Epidermal melanocyte (primary cell): Measurements from ENCODE around the gene MLLT1.
A peak's percentile ranks its signal among the peaks of the same experiment; 100 is the strongest.

Source experiments
- DNase-seq: peaks from one replicate; pipeline ENCODE4 v3.0.0; 2011; ENCODE audit warnings: low spot score; ENCODE audit not compliant: insufficient read length

MLLT1 gene

GRCh38 chr19:6221878-6222746, 57.7 kb downstream of the MLLT1 start:
- peak; percentile 4 for DNase-seq

DNA sequence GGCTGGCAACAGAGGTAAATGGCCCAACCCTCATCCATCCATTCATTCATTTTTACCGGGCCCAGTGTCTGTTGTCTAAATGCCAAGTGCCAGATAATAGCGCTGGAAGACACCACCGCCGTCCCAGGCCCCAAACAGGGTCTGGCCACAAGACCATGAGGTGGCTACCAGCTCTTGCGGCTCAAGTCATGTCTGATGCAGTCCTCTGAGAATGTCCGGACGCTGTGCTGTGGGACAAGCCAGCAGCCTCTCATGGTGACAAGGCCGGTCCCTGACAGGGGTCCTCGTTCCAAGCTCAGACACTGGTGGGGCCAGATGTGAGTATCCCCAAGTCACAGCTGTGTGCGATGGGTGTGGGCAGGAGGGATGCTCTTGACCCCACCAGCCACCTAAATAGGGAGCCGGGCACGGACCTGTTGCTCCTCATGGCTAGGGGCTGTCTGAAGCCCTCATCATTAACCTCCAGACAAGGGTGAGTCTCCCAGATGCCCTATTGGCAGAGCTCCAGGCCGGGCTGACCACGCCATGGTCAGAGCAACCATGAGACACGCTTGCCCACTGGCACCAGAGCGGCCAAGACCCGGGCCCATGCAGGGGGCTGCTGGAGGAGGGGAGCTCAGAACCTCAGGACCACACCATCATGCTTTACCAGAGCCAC, 58.4 kb downstream of the MLLT1 start:
- DNase-seq: no peak

- peak; percentile 75 for DNase-seq
These were observed 59.2 kb downstream of the MLLT1 start for GRCh38 chr19:6220385-6221191.

DNA sequence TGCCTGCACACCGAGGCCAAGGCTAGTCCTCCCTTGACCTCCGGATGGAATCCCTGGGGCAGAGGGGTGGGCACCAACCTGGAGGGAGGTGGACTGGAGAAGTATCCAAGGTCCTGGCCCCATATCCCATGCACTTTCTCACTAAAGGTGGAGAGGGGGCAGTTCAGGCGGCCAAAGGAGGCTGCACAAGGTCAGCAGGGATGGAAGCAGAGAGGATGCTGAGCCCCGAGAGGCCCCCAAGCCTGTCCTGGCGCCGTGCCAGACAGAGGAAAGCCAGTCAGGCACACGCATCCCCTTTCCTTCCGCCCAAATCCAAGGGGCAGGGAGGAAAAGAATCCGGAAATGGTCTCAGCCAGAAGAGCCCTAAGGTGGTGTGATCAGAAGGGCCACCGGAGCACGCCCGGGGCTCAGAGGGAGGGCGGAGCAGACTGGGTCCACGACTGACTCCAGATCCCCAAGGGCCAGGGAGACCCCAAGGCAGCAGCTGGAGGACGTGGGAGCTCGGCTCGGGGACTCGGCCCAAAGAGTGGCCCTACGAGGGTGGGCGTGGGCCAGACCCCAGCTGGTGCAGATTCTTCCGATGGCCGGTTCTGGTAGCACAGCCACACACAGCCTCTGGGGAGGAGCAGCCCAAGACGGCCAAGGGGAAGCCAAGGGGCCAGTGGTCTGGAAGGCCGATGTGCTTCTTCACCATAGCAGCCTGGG, 60.0 kb downstream of the MLLT1 start:
- DNase-seq: no peak

DNA sequence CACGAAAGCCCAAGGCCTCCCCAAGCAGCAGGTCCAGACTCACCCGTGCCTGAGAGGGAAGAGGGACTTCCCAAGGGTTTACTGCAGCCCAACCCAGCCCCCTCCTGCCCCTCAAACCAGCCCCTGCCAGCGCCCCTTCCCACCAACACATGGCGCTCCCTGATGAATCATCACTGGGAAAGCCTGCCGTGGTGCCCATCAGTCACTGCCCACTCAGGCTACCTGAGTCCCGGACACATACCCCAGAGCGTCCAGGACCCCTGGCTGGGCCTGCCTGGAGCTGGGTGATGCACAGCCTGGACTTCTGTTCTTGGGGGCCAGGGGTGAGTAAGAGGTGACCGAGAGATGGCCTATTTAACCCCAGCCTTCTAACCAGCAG, 60.6 kb downstream of the MLLT1 start:
- no peak for DNase-seq

- peak; percentile 99 for DNase-seq
These were observed 61.2 kb downstream of the MLLT1 start for GRCh38 chr19:6218491-6219146.

GRCh38 chr19:6217752-6218334, 61.9 kb downstream of the MLLT1 start:
- peak; percentile 15 for DNase-seq

- DNase-seq: peak; percentile 27
These were observed 62.6 kb downstream of the MLLT1 start for GRCh38 chr19:6216996-6217751.

DNA sequence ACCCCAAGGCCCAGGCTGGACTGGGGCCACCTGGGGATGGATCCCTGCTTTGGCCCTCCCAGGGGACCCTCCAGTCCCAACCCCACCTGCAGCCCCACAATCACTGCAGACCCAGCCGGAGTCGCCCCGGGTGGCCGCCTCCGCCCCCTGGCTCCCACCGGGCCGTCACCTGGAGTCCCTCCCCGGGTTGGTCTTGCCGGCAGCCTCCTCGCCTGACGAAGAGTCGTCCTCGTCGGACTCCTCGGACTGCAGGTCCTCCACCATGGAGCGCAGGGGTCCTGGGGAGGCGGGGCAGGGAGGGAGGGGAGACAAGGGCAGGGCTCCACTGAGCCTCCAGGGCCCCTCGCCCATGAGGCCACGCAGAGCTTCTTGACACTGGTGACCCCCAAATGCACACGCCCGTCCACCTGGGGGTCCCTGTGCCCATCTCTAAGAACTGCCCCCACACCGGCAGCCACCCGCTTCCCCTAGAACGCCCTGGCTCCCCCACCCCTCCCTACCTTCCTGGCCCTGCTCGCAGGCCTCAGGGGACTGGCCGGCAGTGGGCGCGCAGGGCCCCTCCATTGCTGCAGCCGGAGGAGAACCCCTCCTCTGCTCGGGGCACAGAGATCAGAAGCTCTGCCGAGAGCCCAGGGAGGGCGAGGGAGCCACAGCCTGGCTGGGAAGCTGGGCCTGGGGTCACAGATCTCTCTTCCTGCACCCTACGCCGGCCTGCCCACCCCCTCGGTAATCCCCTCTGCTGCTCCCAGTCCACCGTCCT, 63.4 kb downstream of the MLLT1 start:
- peak; percentile 9 for DNase-seq

- peak; percentile 14 for DNase-seq
These were observed 64.0 kb downstream of the MLLT1 start for GRCh38 chr19:6215701-6216235.

- no peak for DNase-seq
These were observed 64.8 kb downstream of the MLLT1 start for GRCh38 chr19:6214881-6215541.

- DNase-seq: peak; percentile 15
These were observed 65.8 kb downstream of the MLLT1 start for GRCh38 chr19:6213696-6214641.

- peak; percentile 3 for DNase-seq
These were observed 66.5 kb downstream of the MLLT1 start for GRCh38 chr19:6213266-6213595.

DNA sequence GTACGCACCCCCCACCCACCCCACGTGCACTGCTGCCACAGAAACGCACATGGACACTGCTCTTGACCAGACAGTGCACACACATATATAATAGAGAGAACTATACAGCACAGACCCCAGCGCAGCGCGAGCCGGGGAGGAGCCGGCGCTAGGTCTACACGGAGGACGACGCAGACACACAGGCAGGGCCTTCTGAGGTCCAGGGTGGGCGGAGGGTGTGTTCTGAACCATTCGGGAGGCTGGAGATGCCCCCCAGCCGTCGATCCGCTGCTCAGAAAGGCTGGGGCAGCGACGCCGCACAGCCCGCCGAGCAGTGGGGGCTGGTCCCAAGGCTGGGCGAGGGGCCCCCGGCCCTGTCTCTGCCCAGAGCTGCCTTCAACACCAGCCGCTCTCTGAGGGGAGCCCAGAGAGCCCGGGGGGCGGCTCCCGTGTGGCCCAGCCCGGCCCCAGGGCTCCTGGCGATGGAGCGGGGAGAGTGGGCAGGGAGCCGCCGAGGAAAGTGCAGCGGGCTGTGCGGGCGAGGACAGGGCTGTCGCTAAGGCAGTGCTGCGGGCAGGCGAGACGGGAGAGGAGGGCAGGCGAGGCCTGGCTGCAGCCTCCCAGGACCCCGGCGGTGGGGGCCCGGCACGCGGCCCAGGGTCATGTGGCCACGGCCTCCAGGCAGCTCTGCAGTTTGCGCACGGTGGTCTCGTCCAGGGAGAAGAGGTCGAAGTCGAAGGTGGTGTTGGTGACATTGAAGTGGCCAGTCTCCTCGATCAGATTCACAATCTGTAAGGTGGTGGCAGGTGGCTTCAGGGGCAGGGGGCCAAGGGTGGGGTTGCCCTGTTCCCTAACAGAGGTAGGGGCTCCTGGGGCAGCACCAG, 67.1 kb downstream of the MLLT1 start:
- DNase-seq: peak; percentile 12

DNA sequence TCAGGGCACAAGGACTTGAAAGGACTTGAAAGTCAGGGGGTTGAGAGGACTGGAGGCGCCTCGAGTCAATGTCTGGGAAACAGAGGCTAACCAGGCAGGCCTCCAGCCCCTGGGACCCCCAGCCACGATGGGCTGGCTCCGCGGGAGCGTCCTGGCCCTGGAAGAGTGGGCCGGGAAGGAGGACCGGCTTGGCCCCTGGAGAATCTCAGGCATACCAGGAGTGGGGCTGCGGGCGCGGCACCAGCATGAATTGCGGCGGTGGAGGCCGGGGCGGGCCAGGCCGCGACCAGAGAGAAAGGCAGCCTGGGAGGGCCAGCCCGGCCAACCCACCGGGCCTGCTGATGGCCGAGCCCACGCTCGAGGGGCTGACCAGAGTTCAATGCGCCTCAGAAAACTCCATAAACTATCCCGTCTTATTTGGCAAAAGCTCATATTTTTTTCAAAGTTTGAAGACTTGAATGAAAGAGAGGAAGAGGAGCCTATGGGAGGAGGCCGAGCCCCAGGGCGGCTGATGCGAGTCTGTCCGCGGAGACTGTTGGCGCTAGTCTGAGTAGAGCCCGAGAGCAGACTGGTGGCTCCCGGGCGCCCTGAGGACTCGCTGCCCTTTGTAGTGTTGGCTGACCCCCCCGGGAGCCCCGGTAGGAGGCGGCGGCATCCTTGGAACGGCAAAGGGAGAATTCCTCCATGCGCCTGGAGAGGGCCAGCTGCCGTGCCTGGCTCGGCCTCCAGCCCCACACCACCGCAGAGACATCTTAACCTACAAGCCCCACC, 68.0 kb downstream of the MLLT1 start:
- peak; percentile 10 for DNase-seq
